HepG2 (cell line): ENCODE data around the gene CRTAC1. TPM values are rescaled to one million over a fixed set of nuclear protein-coding genes. Genes with fewer than 3 reads are reported as not detected.

Source experiments
- ATAC-seq: fragments of 200-7000 bp; cut with Tn5 transposase; 3 replicates; pipeline ENCODE4 v1.9.1; 2020; ENCODE audit warnings: mild to moderate bottlenecking, moderate library complexity
- BruUV-seq: library from RNA; stranded (reverse); fragments of 400-500 nt; replicated peaks from 2 replicates; lab custom pipeline; 2021; lab: Mats Ljungman, UMichigan
- CTCF ChIA-PET: fragments of 300-600 bp; formaldehyde crosslinking; extraction: SDS; loops from one replicate; lab custom pipeline; 2021; ENCODE audit warnings: low total read pairs, inconsistent platforms, low intra/inter-chr PET ratio; lab: Yijun Ruan, JAX
- POLR2A ChIA-PET: fragments of 350-600 bp; sonication (Branson Sonifier 250); formaldehyde crosslinking; loops from one replicate; lab custom pipeline; 2020; ENCODE audit warnings: antibody characterized with exemption, inconsistent platforms; lab: Yijun Ruan, JAX
- DNase-seq: peaks from one replicate; pipeline ENCODE4 v3.0.0-alpha.2; 2015; ENCODE audit warnings: low spot score
- FAIRE-seq: peaks from 3 replicates; lab custom pipeline; 2011; peaks lifted over from hg19 to GRCh38; lab: Jason Lieb, UNC
- H2AFZ ChIP-seq: one replicate; pipeline ENCODE4 v1.6.1; 2011; ENCODE audit warnings: low read length, inconsistent platforms
- H3K27ac ChIP-seq: fragments of 300-600 bp; 3 replicates; pipeline ENCODE4 v1.8.0; 2011; ENCODE audit warnings: mixed run types, mild to moderate bottlenecking, mixed read lengths, low read length, inconsistent platforms; ENCODE audit not compliant: insufficient read depth; ENCODE audit errors: extremely low read length
- H3K27me3 ChIP-seq, 2 experiments: fragments of 200-600 bp in 1 of 2; 2 replicates in 1 of 2; 3 replicates in 1 of 2; pipeline versions ENCODE4 v1.6.0 to v1.8.0; 2011; ENCODE audit warnings: low read length in 2 of 2, mild to moderate bottlenecking in 2 of 2, moderate library complexity in 2 of 2, inconsistent platforms in 1 of 2; ENCODE audit not compliant: insufficient read depth in 2 of 2, control insufficient read depth in 1 of 2
- H3K36me3 ChIP-seq, 2 experiments: fragments of 200-600 bp in 1 of 2; replicated peaks in 1 of 2; 2 replicates in 1 of 2; 3 replicates in 1 of 2; pipeline versions ENCODE4 v1.5.1 to v1.8.0; 2011; ENCODE audit warnings: low read length in 2 of 2, inconsistent platforms in 1 of 2; ENCODE audit not compliant: insufficient read depth in 2 of 2, control insufficient read depth in 1 of 2
- H3K4me1 ChIP-seq: 2 replicates; pipeline ENCODE4 v1.5.1; 2012; ENCODE audit warnings: low read length, inconsistent platforms; ENCODE audit not compliant: insufficient read depth
- H3K4me2 ChIP-seq: 2 replicates; pipeline ENCODE4 v1.6.0; 2011; ENCODE audit warnings: low read depth, low read length, inconsistent platforms
- H3K4me3 ChIP-seq, 3 experiments: fragments of 200-600 bp in 1 of 3; sonication (generic), shearing (Covaris generic) in 1 of 3; replicated peaks in 1 of 3; 2 replicates each; pipeline ENCODE4 v1.5.1; 2011 to 2016; ENCODE audit warnings: low read length in 3 of 3, inconsistent platforms in 2 of 3, low read depth in 2 of 3, mild to moderate bottlenecking in 2 of 3, control low read depth in 1 of 3, mixed read lengths in 1 of 3; ENCODE audit not compliant: insufficient read depth in 1 of 3
- H3K79me2 ChIP-seq: one replicate; pipeline ENCODE4 v1.6.1; 2011; ENCODE audit warnings: low read length, inconsistent platforms; ENCODE audit not compliant: insufficient read depth
- H3K9ac ChIP-seq: 2 replicates; pipeline ENCODE4 v1.6.0; 2011; ENCODE audit warnings: mild to moderate bottlenecking, low read depth, low read length, inconsistent platforms; ENCODE audit not compliant: insufficient read depth
- H3K9me3 ChIP-seq: 2 replicates; pipeline ENCODE4 v1.5.1; 2012; ENCODE audit warnings: mild to moderate bottlenecking, low read length
- H4K20me1 ChIP-seq: 2 replicates; pipeline ENCODE4 v1.6.0; 2011; ENCODE audit warnings: inconsistent platforms, mild to moderate bottlenecking, low read length, moderate library complexity; ENCODE audit not compliant: insufficient read depth
- HES4 ChIP-seq: sonication (generic); formaldehyde crosslinking; IDR thresholded peaks from 2 replicates; pipeline ENCODE4 v1.9.0; 2021; ENCODE audit warnings: mild to moderate bottlenecking, missing genetic modification reagents, borderline replicate concordance
- KLF9 ChIP-seq: IDR thresholded peaks from 2 replicates; pipeline ENCODE4 v1.6.1; 2016; ENCODE audit warnings: low read depth
- MAFK ChIP-seq, 2 experiments: IDR thresholded peaks in 1 of 2; conservative IDR thresholded peaks in 1 of 2; 2 replicates each; pipeline ENCODE4 v1.6.1; 2011; ENCODE audit warnings: improper control_type of control experiment in 2 of 2, low read length in 2 of 2
- POLR2A ChIP-seq, 2 experiments: IDR thresholded peaks; 2 replicates each; pipeline ENCODE4 v1.6.1; 2011; ENCODE audit warnings: low read depth in 2 of 2, low read length in 2 of 2, mild to moderate bottlenecking in 1 of 2, moderate library complexity in 1 of 2; ENCODE audit not compliant: insufficient read depth in 1 of 2
- RARG ChIP-seq: sonication (generic); formaldehyde crosslinking; IDR thresholded peaks from 2 replicates; pipeline ENCODE4 v1.4.0; 2020; ENCODE audit warnings: low read depth, mild to moderate bottlenecking, missing genetic modification reagents
- RFX1 ChIP-seq: fragments of 450-650 bp; IDR thresholded peaks from 2 replicates; pipeline ENCODE4 v1.6.1; 2017
- ZNF34 ChIP-seq: sonication (generic); formaldehyde crosslinking; IDR thresholded peaks from 2 replicates; pipeline ENCODE4 v1.4.0; 2020; ENCODE audit warnings: mild to moderate bottlenecking, missing genetic modification reagents, borderline replicate concordance
- ZNF713 ChIP-seq: sonication (generic); formaldehyde crosslinking; IDR thresholded peaks from 2 replicates; pipeline ENCODE4 v1.4.0; 2020; ENCODE audit warnings: mild to moderate bottlenecking, missing genetic modification reagents
- ZNF724P ChIP-seq: sonication (generic); formaldehyde crosslinking; IDR thresholded peaks from 2 replicates; pipeline ENCODE4 v1.8.0; 2022; ENCODE audit warnings: missing genetic modification reagents, borderline replicate concordance
- WGBS: methylation state at CpG from one replicate; pipeline ENCODE4 v1.1.6; 2017; ENCODE audit warnings: low lambda C conversion rate; 5-methylcytosine and 5-hydroxymethylcytosine counted together
- in situ Hi-C: cut with HindIII; loops from 2 replicates; pipeline ENCODE4 v1.10.0; 2017; ENCODE audit warnings: low pct_unique_long_range_greater_than_20kb; ENCODE audit not compliant: extremely low pct_ligation_motif_present
- intact Hi-C: fragments of 100-400 bp; cut with micrococcal nuclease; formaldehyde crosslinking; loops from one replicate; pipeline ENCODE4 v1.10.0; 2022; ENCODE audit not compliant: unreplicated experiment
- polyA plus RNA-seq, 8 experiments: library from polyadenylated mRNA; depleted of rRNA in 3 of 8; stranded (reverse) in 7 of 8; unstranded in 1 of 8; fragments of >200 nt; fragmentation: Illumina TruSeq in 4 of 8; extraction: Trizol in 4 of 8; gene quantifications; 2 replicates each; pipeline versions ENCODE4 v1.2.1 to v1.2.3, GENCODE V29; 2011 to 2016; ENCODE audit warnings: low read depth in 4 of 8, missing spikeins in 1 of 8, mixed read lengths in 1 of 8; ENCODE audit not compliant: insufficient read depth in 1 of 8
- total RNA-seq, 5 experiments: library from RNA; depleted of rRNA; stranded (reverse); fragments of >200 nt; fragmentation: Illumina TruSeq; extraction: Trizol; gene quantifications; 2 replicates each; pipeline ENCODE4 v1.2.3, GENCODE V29; 2016; ENCODE audit warnings: low read depth in 1 of 5
- TF ChIP-seq, protein P1 (sequence below): sonication (generic); formaldehyde crosslinking; IDR thresholded peaks from 2 replicates; pipeline ENCODE4 v1.4.0; 2020; ENCODE audit warnings: missing genetic modification reagents

CRTAC1 gene
- total and polyA plus RNA-seq, 2 of the 13 experiments (the other 11 are each of a cell fraction or from before 2014, with no cell fraction given): not detected

DNA sequence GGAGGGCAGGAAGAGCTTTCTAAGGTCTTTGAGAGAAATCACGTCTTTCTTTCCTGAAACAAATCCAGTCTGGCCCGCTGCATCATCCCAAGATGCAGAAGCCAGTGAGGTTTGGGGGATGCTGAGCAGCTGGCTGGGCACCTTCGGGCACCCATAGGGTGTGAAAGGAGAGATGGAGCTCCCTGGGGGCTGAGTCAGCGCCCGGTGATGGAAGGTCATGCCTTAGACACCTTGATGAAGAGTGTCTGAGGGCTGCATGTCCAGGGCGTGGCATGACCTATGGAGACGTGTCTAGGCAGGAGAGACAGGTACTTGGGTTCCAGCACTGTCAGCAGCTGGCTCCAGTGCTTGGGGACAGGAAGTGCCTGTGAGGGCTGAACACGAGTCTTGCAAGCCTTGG lies 92.5 kb downstream of the CRTAC1 start:
- Histone ChIP-seq H3K9ac (no peak overlapping the region), H3K27me3 (peaks cover 3 to 45% of the 10 kb centered on the region in 2 experiments; a peak in 4 of 5 replicates), H3K4me1 (no peaks in the 10 kb centered on the region), H4K20me1 (no peaks in the 10 kb centered on the region), H3K36me3 (no peaks in the 10 kb centered on the region), H3K79me2 (no peaks in the 10 kb centered on the region), H3K9me3 (no peaks in the 10 kb centered on the region), H3K27ac (no peak overlapping the region), H3K4me2 (no peak overlapping the region), H2AFZ (no peak overlapping the region), H3K4me3 (no peak overlapping the region)
- ATAC-seq (no peak), DNase-seq (no peak), FAIRE-seq (no peak)
- ChIA-PET CTCF (no interaction called here), POLR2A (no interaction called here)
- no peak for TF ChIP-seq RARG (CRISPR knock-in tag)
- TF ChIP-seq KLF9 (CRISPR knock-in tag): no peak
- intact Hi-C loops (no loop called here), in situ Hi-C loops (no loop called here)
- no TSS peak for BruUV-seq
- 0% methylated on average over 2 of the region's 8 CpGs for WGBS

DNA sequence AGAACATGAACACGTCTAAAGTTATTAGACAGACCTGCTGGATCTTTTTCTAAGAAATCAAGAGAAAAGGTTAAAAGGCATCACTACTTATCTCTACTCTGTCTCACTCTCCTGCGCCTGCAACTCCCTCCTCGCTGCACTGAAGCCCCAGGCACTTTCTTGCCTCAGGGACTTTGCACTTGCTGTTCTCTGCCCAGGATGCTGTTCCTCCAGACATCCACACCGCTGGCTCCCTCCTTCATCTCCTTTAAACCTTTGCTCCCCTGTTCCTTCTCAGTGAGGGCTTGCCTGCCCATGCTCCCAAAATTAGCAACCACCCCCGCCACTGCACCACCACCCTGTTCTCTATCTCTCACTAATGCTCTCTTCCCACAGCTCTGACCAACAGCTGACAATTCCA lies 93.4 kb downstream of the CRTAC1 start:
- Histone ChIP-seq H3K79me2 (no peaks in the 10 kb centered on the region), H3K9me3 (no peaks in the 10 kb centered on the region), H3K36me3 (no peaks in the 10 kb centered on the region), H3K4me1 (no peaks in the 10 kb centered on the region), H3K4me2 (no peak overlapping the region), H3K4me3 (no peak overlapping the region), H3K9ac (no peak overlapping the region), H3K27me3 (peaks cover 3 to 47% of the 10 kb centered on the region in 2 experiments; a peak in 4 of 5 replicates), H2AFZ (no peak overlapping the region), H4K20me1 (no peaks in the 10 kb centered on the region), H3K27ac (no peak overlapping the region)
- POLR2A ChIA-PET: no interaction called here
- CTCF ChIA-PET: no interaction called here
- BruUV-seq: no TSS peak
- no peak for ATAC-seq
- TF ChIP-seq ZNF724P (CRISPR knock-in tag) (no peak), HES4 (CRISPR knock-in tag) (no peak), MAFK (conservative IDR thresholded peaks at IDR 0.05 in 1 of 2, IDR thresholded peaks at IDR 0.05 in 1 of 2; ENCODE audit: low read length in 2 of 2) (no peak), RFX1 (no peak), POLR2A (IDR thresholded peaks at IDR 0.05; ENCODE audit: insufficient read depth in 1 of 2, low read depth in 2 of 2, low read length in 2 of 2) (no peak), ZNF713 (CRISPR knock-in tag) (no peak), ZNF34 (no peak)
- TF ChIP-seq, protein P1, sequence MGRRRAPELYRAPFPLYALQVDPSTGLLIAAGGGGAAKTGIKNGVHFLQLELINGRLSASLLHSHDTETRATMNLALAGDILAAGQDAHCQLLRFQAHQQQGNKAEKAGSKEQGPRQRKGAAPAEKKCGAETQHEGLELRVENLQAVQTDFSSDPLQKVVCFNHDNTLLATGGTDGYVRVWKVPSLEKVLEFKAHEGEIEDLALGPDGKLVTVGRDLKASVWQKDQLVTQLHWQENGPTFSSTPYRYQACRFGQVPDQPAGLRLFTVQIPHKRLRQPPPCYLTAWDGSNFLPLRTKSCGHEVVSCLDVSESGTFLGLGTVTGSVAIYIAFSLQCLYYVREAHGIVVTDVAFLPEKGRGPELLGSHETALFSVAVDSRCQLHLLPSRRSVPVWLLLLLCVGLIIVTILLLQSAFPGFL (CRISPR knock-in tag): no peak
- in situ Hi-C loops (no loop called here), intact Hi-C loops (no loop called here)
- no peak for DNase-seq
- no peak for FAIRE-seq
- 5% methylated on average over 5 of the region's 5 CpGs for WGBS
